Neural cell (in vitro differentiated cells): ENCODE measurements around the gene PPFIA4. TPM values are rescaled to one million over a fixed set of nuclear protein-coding genes. Genes with fewer than 3 reads are reported as not detected.
"Not testable (repeated sequence)": the region's sequence is repeated elsewhere in the genome, so short reads cannot be mapped to it uniquely, and the experiment has no call there.

Experiments
- H2AFZ ChIP-seq: fragments of 200-600, 300-800 bp; sonication (generic), shearing (Covaris generic); 2 replicates; pipeline ENCODE4 v1.6.0; 2014; ENCODE audit warnings: low read depth, mild to moderate bottlenecking, antibody characterized with exemption, low read length, moderate library complexity
- H3F3A ChIP-seq: fragments of 200-600 bp; shearing (Covaris generic); 2 replicates; pipeline ENCODE4 v1.6.1; 2016; ENCODE audit warnings: mild to moderate bottlenecking, moderate library complexity, mixed read lengths, antibody characterized with exemption, low read length; ENCODE audit not compliant: insufficient read depth, poor library complexity, severe bottlenecking
- H3K27ac ChIP-seq: fragments of 200-600, 300-800 bp; sonication (generic), shearing (Covaris generic); 2 replicates; pipeline ENCODE4 v1.5.1; 2014; ENCODE audit warnings: mild to moderate bottlenecking, low read length, moderate library complexity
- H3K27me3 ChIP-seq: fragments of 300-800, 200-600 bp; sonication (generic), shearing (Covaris generic); 2 replicates; pipeline ENCODE4 v1.6.0; 2014; ENCODE audit warnings: mild to moderate bottlenecking, low read depth, low read length, moderate library complexity; ENCODE audit not compliant: insufficient read depth
- H3K36me3 ChIP-seq: fragments of 300-800, 200-600 bp; sonication (generic), shearing (Covaris generic); 2 replicates; pipeline ENCODE4 v1.5.1; 2014; ENCODE audit warnings: mild to moderate bottlenecking, antibody characterized with exemption, low read length, moderate library complexity; ENCODE audit not compliant: insufficient read depth
- H3K4me2 ChIP-seq: fragments of 300-800, 200-600 bp; sonication (generic), shearing (Covaris generic); 2 replicates; pipeline ENCODE4 v1.6.0; 2014; ENCODE audit warnings: mild to moderate bottlenecking, low read length
- H3K4me3 ChIP-seq: fragments of 300-800, 200-600 bp; sonication (generic), shearing (Covaris generic); 2 replicates; pipeline ENCODE4 v1.5.1; 2014; ENCODE audit warnings: mild to moderate bottlenecking, low read length, moderate library complexity
- H3K79me2 ChIP-seq: fragments of 200-600 bp; shearing (Covaris generic); replicated peaks from 2 replicates; pipeline ENCODE4 v1.6.0; 2014; ENCODE audit warnings: mild to moderate bottlenecking, low read length, moderate library complexity; ENCODE audit not compliant: insufficient read depth
- H3K9ac ChIP-seq: fragments of 300-800, 200-600 bp; sonication (generic), shearing (Covaris generic); 2 replicates; pipeline ENCODE4 v1.6.1; 2016; ENCODE audit warnings: mild to moderate bottlenecking, low read length, mixed read lengths
- H3K9me2 ChIP-seq: fragments of 200-600 bp; shearing (Covaris generic); 2 replicates; pipeline ENCODE4 v1.6.1; 2016; ENCODE audit warnings: mild to moderate bottlenecking, low read length, mixed read lengths; ENCODE audit not compliant: insufficient read depth
- H3K9me3 ChIP-seq: fragments of 200-600, 300-800 bp; sonication (generic), shearing (Covaris generic); 2 replicates; pipeline ENCODE4 v1.6.1; 2016; ENCODE audit warnings: mild to moderate bottlenecking, mixed run types, low read length, moderate library complexity, mixed read lengths
- H4K20me1 ChIP-seq: fragments of 200-600 bp; shearing (Covaris generic); 2 replicates; pipeline ENCODE4 v1.6.1; 2016; ENCODE audit warnings: mild to moderate bottlenecking, mixed run types; ENCODE audit not compliant: insufficient read depth
- CTCF ChIP-seq: fragments of 450-650 bp; IDR thresholded peaks from 2 replicates; pipeline ENCODE4 v1.5.1; 2014; ENCODE audit warnings: antibody characterized with exemption, mild to moderate bottlenecking, moderate library complexity; ENCODE audit not compliant: poor library complexity, severe bottlenecking
- EP300 ChIP-seq: fragments of 450-650 bp; conservative IDR thresholded peaks from 2 replicates; pipeline ENCODE4 v1.6.1; 2014; ENCODE audit warnings: antibody characterized with exemption, mild to moderate bottlenecking, moderate library complexity; ENCODE audit not compliant: poor library complexity, severe bottlenecking
- EZH2 ChIP-seq: fragments of 200-600, 300-800 bp; shearing (Covaris generic), sonication (generic); IDR thresholded peaks from 2 replicates; pipeline ENCODE4 v1.6.1; 2014; ENCODE audit warnings: antibody characterized with exemption, low read length, borderline replicate concordance, mild to moderate bottlenecking; ENCODE audit not compliant: insufficient read depth, poor library complexity, severe bottlenecking
- MXI1 ChIP-seq: fragments of 450-650 bp; conservative IDR thresholded peaks from 2 replicates; pipeline ENCODE4 v1.6.1; 2014; ENCODE audit warnings: antibody characterized with exemption, mild to moderate bottlenecking; ENCODE audit not compliant: poor library complexity, severe bottlenecking
- POLR2AphosphoS5 ChIP-seq: IDR thresholded peaks from 2 replicates; pipeline ENCODE4 v1.6.1; 2012
- RAD21 ChIP-seq: fragments of 450-650 bp; conservative IDR thresholded peaks from 2 replicates; pipeline ENCODE4 v1.6.1; 2014; ENCODE audit warnings: antibody characterized with exemption, mild to moderate bottlenecking, moderate library complexity
- REST ChIP-seq: IDR thresholded peaks from 2 replicates; pipeline ENCODE4 v1.6.1; 2012; ENCODE audit warnings: borderline replicate concordance
- SMC3 ChIP-seq: fragments of 450-650 bp; conservative IDR thresholded peaks from 2 replicates; pipeline ENCODE4 v1.6.1; 2014; ENCODE audit warnings: antibody characterized with exemption, mild to moderate bottlenecking, moderate library complexity; ENCODE audit not compliant: poor library complexity
- TAF1 ChIP-seq: IDR thresholded peaks from 2 replicates; pipeline ENCODE4 v1.6.1; 2012; ENCODE audit warnings: low read depth
- polyA plus RNA-seq: library from polyadenylated mRNA; depleted of rRNA; stranded (reverse); fragments of >200 nt; gene quantifications from 2 replicates; pipeline ENCODE4 v1.2.3, GENCODE V29; 2014

The PPFIA4 gene
- polyA plus RNA-seq, 1 donor from 2014 or later = 1.6 TPM

DNA sequence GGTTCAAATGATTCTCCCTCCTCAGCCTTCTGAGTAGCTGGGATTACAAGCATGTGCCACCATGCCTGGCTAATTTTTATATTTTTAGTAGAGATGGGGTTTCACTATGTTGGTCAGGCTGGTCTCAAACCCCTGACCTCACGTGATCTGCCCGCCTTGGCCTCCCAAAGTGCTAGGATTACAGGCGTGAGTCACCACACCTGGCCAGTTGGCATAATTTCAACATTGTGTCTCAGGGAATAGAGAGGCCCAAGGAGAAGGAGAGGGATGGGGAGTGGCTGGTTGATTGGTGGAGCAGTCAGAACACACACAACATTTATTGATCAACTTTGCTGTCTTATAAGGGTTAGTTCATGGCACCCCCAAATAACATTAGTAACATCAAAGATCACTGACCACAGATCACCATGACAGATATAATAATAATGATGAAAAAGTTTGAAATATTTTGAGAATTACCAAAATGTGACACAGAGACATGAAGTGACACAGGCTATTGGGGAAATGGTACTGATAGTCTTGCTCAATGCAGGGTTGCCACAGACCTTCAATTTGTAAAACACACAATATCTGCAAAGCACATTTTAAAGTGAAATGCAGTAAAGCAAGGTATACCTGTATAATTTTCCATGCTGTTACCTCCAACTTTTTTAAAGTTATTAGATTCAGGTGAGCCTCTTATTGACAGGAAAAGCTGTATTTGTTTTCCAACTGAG lies 43.4 kb upstream of the PPFIA4 start:
- Histone ChIP-seq H3K79me2 (no peaks in the 10 kb centered on the region), H3K9me2 (no peaks in the 10 kb centered on the region), H3K4me3 (no peak overlapping the region), H3K9me3 (no peaks in the 10 kb centered on the region), H3K36me3 (no peaks in the 10 kb centered on the region), H3K27ac (no peak overlapping the region), H3K9ac (no peak overlapping the region), H3K27me3 (no peaks in the 10 kb centered on the region), H2AFZ (no peak overlapping the region), H4K20me1 (no peaks in the 10 kb centered on the region), H3F3A (no peaks in the 10 kb centered on the region), H3K4me2 (no peak overlapping the region)
- TF ChIP-seq EP300 (no peak), TAF1 (no peak), MXI1 (no peak), SMC3 (no peak), RAD21 (no peak), REST (no peak), POLR2AphosphoS5 (no peak), EZH2 (no peak), CTCF (no peak)

DNA sequence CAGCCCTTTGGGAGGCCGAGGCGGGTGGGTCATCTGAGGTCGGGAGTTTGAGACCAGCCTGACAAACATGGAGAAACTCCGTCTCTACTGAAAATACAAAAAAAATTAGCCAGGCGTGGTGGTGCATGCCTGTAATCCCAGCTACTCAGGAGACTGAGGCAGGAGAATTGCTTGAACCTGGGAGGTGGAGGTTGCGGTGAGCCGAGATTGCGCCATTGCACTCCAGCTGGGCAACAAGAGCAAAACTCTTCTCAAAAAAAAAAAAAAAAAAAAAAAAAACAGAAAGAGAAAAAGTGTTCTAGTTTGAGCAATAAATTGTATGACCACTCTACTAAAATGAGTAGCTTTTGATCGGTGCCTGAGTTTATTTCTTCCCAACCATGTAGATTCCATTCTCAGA lies 40.2 kb upstream of the PPFIA4 start:
- H3K9me2 ChIP-seq, H3K4me3 ChIP-seq, H4K20me1 ChIP-seq, H3F3A ChIP-seq, H3K9me3 ChIP-seq, H3K27ac ChIP-seq, H3K79me2 ChIP-seq, H3K27me3 ChIP-seq, H3K9ac ChIP-seq, H3K36me3 ChIP-seq, H3K4me2 ChIP-seq, H2AFZ ChIP-seq: not testable (repeated sequence)

GRCh38 chr1:202987255-202987654 lies 39.0 kb upstream of the PPFIA4 start:
- Histone ChIP-seq H2AFZ (no peak overlapping the region), H3K79me2 (no peaks in the 10 kb centered on the region), H3K9ac (no peak overlapping the region), H3K36me3 (no peaks in the 10 kb centered on the region), H3F3A (no peaks in the 10 kb centered on the region), H3K27me3 (no peaks in the 10 kb centered on the region), H3K4me2 (no peak overlapping the region), H3K9me3 (no peaks in the 10 kb centered on the region), H3K4me3 (no peak overlapping the region), H4K20me1 (no peaks in the 10 kb centered on the region), H3K27ac (no peak overlapping the region), H3K9me2 (no peaks in the 10 kb centered on the region)
- TF ChIP-seq SMC3 (no peak), EP300 (no peak), POLR2AphosphoS5 (no peak), REST (no peak)
